ENCODE results near the gene BAD.
"Not testable (repeated sequence)": the region's sequence is repeated elsewhere in the genome, so short reads cannot be mapped to it uniquely, and the experiment has no call there.

BAD gene

DNA sequence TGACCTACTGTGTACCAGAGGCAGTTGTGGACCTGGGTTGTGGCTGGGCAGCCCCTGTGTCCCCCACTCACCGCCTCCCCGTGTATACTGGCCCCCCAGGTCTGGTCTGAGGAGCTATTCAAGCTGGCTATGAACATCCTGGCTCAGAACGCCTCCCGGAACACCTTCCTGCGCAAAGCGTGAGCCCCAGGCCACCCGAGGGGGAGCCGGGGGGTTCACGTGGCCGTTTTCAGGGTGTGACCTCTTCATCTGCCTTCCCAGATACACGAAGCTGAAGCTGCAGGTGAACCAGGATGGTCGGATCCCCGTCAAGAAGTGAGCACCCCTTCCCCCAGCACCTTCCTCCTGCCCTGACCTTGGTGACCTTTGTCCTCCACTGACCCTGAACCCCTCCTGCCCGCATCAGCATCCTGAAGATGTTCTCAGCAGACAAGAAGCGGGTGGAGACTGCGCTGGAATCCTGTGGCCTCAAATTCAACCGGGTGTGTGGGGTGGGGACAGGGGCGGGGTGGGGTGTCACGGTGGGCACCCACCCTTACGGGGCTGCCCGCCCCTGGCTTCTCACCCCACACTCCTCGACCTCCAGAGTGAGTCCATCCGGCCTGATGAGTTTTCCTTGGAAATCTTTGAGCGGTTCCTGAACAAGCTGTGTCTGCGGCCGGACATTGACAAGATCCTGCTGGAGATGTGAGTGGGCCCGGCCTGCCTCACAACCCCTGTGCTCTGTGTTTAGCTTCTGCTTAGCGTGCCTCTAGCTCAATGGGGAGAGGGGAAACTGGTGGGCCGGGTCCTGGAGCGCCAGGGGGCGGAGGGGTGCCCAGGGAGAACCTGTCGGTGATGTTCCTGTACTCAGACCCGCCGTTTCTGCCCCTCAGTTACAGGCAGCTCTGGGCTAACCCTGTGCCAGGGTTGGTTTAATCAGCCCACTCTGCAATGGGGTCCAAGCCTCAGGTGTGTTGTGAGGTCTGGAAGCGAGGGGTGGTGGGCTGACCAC lies 29.0 kb downstream of the BAD start:
- no peak for DNase-seq

DNA sequence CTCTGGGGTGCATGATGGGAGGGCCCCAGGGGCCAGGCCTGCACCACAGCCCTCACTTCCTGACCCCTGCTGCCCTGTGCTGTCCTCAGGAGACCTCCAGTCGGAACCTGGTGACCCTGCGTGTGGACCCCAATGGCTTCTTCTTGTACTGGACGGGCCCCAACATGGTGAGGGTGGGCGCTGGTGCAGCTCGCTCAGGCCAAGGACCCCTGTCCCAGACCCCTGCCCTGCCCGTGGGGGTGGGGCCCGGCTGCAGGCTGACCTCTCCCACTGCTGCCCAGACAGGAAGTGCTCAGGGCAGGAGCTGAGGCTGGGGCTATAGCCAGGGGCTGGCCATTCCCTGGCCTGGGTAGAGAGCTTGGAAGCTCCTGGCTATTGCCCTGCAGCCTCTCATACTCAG lies 30.1 kb downstream of the BAD start:
- no peak for DNase-seq

- DNase-seq: no peak
Measured at GRCh38 chr11:64253481-64253880, 31.0 kb downstream of the BAD start.

DNA sequence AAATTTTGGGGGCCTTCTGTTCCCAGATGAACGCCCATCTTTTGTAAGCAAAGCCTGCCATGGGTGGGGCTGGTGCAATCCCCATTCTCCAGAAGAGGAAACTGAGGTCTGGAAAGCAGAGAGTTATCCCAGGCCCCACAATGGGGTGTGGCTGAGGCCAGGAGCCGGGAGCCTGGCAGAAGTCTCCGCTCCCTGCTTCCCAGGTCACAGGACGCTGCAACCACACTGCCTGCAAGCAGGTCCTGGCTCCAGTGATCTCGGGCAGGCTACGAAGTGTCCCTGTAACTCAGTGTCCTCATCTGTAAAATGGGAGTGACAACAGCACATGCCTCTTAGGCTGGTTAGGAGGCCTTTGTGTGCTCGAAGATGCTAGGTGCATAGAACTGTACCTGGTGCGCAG lies 31.4 kb downstream of the BAD start:
- DNase-seq: no peak

DNA sequence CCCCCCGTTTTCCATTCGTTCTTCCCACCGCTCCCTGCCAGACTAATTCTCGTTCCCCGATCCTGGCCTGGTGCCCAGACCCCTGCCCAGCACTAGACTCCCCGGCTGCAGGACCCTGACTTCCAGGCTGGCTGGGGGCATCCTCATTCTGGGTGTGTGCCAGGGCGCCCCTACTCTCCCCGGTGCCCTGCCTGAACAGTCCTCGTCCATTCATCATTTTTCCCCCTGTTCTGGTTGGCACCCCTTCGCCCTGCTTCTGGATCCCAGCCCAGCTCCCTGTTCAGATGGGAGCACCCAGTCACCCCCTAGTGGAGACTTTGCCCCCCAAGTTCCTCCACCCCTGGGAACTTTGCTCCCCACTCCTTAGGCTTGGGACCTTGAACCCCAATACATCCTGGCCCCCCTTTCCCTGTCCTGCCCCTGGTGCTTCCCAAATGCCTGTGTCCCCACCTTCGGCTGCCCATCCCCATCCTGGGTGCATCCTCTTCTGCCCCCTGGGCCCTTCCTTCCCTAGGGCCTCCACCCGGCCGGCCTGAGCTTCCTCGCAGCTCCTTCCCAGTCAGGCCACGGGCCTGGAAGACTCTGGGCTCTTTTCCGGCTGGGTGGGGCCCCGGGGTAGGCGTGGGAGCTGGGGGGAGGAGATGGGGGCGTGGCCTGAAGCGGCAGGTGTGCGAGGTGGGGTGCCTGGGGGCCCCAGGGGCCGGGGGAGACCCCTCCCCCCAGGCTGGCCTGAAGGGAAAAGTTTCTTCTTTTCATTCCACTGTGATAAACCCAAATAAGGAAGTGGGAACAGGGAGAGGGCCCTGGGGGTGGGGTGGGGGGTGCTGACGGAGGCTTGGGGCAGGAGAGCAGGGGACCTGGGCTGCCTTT lies 32.2 kb downstream of the BAD start:
- DNase-seq: no peak

DNA sequence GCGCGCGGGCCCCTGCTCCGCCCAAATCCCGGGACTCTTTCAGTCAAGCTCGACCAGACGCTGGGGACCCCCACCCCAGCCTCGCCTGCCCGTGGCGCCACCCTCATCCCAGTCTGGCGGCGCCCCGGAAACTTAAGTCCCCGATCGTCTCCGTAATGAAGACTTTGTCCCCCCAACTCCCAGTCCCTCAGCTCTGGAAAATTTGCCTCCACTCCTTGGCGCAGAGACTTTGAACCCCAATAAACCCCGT lies 32.8 kb downstream of the BAD start:
- no peak for DNase-seq

- DNase-seq: peak; percentile 36
Measured at GRCh38 chr11:64251016-64251752, 33.3 kb downstream of the BAD start, which contains the start of gene PLCB3. Gene PLCB3 (plus strand): TSS chr11:64251530. CDS start chr11:64251650, 120 bp downstream.

DNA sequence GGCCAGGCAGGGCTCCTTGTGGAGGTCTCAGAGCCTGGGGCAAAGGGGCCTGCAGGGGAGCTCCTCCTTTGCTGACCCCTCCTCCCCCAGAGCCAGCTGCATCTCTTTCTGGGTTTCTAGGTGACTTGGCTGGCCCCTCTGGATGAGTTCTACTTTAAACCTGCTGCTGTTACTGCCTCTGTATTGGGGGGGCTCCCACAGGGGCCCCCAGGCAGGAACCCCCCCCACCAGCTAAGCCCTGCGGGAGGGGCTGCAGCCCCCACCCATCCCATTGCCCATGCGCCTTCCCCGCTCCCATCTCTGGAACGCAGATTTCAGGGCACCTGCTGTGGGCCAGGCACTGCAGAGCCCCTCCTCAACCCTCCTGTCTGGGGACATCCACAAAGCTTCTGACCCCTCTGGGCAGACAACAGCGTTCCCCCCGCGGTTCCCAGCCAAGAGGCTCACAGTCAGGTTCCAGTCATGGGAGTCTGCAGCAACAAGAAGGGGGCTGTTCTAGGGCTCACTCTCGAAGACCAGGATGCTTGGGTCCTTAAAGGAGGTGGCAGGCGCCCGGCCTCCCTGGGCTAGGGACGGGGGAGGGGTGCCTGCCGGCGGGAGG lies 34.0 kb downstream of the BAD start:
- no peak for DNase-seq

- DNase-seq: no peak
Measured at GRCh38 chr11:64249563-64250414, 34.7 kb downstream of the BAD start.

DNA sequence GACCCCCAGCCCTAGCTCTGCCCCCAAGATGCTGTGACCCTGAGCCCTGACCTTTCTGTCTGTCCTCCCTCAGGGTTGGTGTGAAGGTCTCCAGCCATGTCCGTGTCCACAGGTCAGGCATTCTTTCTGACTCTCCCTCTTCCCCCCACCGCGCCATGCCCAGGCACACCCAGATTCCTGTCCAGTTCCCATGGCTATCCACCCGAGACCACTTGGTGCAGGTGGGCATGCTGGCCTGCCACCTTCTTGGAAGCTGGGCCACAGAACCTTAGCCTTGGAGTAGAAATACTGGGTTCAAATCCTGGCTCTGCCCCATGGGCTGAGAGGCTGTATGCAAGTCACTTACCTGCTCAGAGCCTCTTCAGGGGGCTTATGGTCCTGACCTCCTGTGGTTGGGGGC lies 35.4 kb downstream of the BAD start:
- DNase-seq: no peak

- no peak for DNase-seq
Measured at GRCh38 chr11:64248578-64248977, 35.9 kb downstream of the BAD start.

DNA sequence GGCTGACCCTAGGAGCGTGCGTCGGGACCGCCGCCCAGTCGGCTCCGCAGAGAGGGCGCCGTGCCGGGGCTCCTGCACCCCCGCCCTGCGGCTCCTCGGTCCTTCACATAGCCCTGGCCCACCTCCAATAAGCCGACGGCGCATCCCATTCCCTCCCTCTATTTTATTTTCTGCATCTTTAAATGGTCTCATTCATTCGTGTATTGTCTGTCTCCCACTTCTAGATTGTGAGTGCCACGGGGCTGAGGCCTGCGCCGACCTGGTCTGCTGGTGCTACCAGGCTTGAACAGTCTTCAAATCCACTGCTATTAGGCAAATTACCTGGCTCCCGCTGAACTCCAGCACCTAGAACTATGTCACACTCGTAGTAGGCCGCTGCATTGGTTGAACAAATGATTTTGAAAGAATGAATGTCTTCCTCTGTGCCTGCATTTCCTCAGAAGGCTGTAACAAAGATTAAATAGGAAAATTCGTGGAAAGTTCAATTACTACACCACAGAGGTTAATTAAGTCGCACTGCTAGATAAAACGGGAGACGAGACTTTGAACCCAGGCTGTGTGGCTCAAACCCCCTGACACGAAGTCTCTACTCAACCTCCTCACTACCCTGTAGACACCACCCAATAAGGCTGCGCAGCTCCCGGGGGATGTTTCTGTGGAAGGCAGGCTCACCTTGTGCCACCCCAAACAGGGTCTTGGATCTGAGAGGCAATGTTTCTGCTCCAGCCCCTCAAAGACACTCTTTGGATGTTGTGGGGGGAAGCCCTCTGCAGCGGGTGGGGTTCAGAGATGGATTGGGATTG lies 36.5 kb downstream of the BAD start:
- DNase-seq: no peak

GRCh38 chr11:64246871-64247728 lies 37.4 kb downstream of the BAD start, which contains the start of gene PPP1R14B:
Gene PPP1R14B (minus strand): TSS chr11:64246943. CDS start chr11:64246673, 270 bp downstream.
- peak; percentile 87 for DNase-seq

DNA sequence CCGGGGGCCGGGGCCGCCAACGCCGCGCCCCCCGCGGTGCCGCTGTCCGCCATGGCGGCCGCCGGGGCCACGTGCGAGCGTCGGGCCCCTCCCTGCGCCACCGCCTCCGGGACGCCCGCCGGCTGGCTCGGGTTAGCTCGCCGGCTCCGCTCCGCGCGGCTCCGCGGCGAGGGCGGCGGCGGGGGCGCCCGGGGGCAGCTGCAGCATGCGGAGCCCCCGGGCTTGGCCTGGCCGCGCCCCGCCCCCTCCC lies 37.9 kb downstream of the BAD start:
- not testable (repeated sequence) for DNase-seq

DNA sequence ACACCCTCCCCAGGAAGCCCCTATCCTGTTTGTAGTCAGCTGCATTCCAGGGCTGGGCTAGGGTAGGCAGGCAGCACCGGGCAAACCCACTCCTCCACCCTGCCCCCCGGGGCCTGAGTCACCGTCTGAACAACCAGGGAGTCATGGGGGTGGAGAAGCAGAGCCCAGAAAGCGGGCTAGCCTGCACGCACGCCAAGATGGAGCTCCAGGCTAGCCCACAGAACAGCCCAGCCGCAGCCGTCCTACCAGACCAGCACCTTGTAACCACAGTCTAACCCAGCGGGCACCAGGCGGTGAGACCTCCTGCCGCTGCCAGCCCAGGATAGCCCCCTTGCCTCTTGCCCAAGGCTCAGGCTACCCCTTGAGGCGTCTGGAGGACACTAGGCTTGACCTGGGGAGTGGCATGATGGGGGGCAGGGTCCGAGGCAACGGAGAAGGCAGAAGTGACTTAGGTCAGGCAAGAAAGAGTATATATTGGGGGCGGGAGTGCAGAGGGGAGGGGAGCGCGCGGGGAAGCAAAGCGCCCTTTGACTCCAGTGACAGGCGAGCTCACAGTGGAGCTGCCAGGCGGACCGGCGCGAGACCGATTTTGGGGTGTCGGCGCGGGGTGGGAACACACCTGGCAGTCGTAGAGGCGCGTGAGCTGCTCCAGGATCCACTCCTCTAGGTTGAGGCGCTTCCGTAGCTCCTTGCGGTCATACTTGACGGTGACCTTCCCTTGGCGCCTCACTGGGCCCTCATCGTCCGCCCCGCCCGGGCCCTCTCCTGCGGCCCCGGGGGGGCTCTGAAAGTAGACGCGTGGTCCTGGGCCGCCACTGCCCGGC lies 38.5 kb downstream of the BAD start:
- peak; percentile 94 for DNase-seq

GRCh38 chr11:64245401-64245796 lies 39.1 kb downstream of the BAD start:
- no peak for DNase-seq

DNA sequence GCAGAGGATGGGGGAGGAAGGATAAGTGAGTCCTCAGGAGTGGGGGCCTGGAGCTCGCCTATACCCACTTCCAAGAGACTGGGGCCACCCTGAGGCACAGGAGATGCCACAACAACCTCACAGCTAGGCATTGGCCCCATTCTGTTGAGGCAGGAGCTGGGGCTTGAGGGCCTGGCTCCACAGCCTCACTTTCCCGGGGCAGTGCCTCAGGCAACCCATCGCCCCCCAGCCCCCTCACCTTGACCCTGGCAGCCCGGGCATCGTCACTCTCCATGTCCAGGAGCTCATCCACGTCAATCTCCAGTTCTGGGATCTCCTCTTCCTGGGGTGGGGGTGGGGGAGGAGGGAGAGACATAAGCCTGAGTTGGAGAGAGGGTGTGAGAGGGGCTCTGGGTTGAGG lies 39.5 kb downstream of the BAD start:
- DNase-seq: no peak

- no peak for DNase-seq
Measured at GRCh38 chr11:64244107-64244506, 40.4 kb downstream of the BAD start.

GRCh38 chr11:64243236-64243854 lies 41.1 kb downstream of the BAD start:
- DNase-seq: no peak

All from fibroblast of upper back skin (primary cell).